ENCODE data around the gene GDI2. TPM values are rescaled to one million over a fixed set of nuclear protein-coding genes. Genes with fewer than 3 reads are reported as not detected.

GDI2 gene
- total RNA-seq, 4 donors from 2014 or later, result 194 to 233 (median 210) TPM

GRCh38 chr10:5816170-5816569 lies 2.9 kb upstream of the GDI2 start:
- intact Hi-C loops (cut with DNase I), result no loop called here
- no peaks in the 10 kb centered on the region for H3K9me3 ChIP-seq
- no peak overlapping the region for H3K27ac ChIP-seq (replicated peaks in 1 of 4)
- TF ChIP-seq POLR2AphosphoS5 (IDR thresholded peaks at IDR 0.05) (no peak), EP300 (IDR thresholded peaks at IDR 0.05) (no peak), POLR2A (IDR thresholded peaks at IDR 0.05; ENCODE audit: low read depth) (no peak), CTCF (IDR thresholded peaks at IDR 0.05) (no peak)
- DNase-seq (ENCODE audit: extremely low spot score), result no peak
- peaks cover 16 to 23% (median 22%) of the 10 kb centered on the region in 4 donors for H3K4me1 ChIP-seq
- H3K4me3 ChIP-seq, result no peak overlapping the region
- H3K27me3 ChIP-seq, result no peaks in the 10 kb centered on the region
- no peaks in the 10 kb centered on the region for H3K36me3 ChIP-seq

DNA sequence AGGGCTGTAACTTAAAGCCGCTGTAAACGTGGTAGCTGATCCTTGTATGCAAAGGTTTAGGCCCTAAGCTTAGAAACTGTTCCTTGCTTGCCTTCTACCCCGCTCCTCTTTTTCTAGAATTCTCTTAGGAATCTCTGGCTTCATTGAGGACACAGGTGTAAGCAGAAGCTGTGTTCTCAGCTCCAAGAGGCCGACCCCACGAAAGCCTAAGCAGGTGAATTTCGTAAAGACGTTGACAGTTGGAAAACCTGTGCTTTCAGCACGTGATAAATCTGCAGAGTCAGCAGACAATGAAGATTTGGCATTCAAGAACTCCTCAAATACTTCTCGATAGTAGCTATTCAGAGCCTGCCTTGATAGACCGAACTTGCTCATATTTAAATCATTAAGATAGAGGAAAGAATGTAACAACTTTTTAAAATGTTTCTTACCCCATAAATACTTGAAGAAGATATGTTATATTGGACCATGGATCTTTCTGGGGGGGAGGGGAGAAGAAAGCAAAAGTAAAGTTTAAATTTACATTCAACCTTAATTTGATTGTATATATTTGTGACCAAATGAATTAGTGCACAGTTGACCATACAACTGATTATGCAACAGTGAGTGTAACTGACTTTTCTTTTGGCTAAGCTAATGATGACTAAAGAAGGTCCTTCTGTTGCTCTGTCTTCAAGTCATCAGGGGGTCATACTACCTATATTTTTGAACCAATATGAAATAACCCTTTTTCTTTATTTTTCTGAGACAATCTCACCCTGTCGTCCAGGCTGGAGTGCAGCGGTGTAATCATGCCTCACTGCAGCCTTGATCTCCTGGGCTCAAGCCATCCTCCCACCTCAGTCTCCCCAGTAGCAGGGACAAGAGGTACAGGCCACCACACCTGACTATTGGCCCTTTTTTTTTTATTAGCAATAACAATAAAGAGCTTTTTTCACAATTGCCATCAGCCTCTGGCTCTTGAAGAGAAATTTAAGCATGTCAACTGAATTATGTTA lies 1.2 kb upstream of the GDI2 start:
- Histone ChIP-seq H3K9me3 (no peaks in the 10 kb centered on the region), H3K27me3 (no peaks in the 10 kb centered on the region), H3K27ac (replicated peaks in 1 of 4) (peak overlapping the region; percentile 98 to 99 (median 98)), H3K36me3 (no peaks in the 10 kb centered on the region), H3K4me1 (peaks cover 32 to 41% (median 39%) of the 10 kb centered on the region in 4 donors), H3K4me3 (peak overlapping the region; percentile 81 to 100 (median 96))
- no peak for TF ChIP-seq CTCF (IDR thresholded peaks at IDR 0.05)
- TF ChIP-seq EP300 (IDR thresholded peaks at IDR 0.05), result no peak
- no peak for TF ChIP-seq POLR2AphosphoS5 (IDR thresholded peaks at IDR 0.05)
- no peak for TF ChIP-seq POLR2A (IDR thresholded peaks at IDR 0.05; ENCODE audit: low read depth)
- intact Hi-C loops (cut with DNase I), result loop anchor here (5.0 kb wide), 4 partner anchors 37 to 127 kb away; partner anchors contain the start of gene FBH1
- DNase-seq (ENCODE audit: extremely low spot score), result no peak
- WGBS, result 30% methylated on average over 11 of the region's 12 CpGs

DNA sequence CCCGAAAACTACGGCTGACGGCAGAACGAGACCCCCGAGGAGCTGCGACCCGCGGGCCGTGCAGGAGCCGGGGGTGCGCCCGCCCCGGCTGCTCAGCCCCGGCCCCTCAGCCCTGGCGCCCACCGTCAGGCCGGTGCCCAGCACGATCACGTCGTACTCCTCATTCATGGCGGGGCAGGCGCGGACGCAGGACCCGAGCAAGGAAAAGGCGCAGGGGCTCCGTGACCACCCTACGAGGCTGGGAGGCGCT lies 218 bp downstream of the GDI2 start:
- Histone ChIP-seq H3K27me3 (no peaks in the 10 kb centered on the region), H3K4me1 (peaks cover 34 to 54% (median 51%) of the 10 kb centered on the region in 4 donors), H3K4me3 (peak overlapping the region; percentile 81 to 100 (median 96)), H3K9me3 (no peaks in the 10 kb centered on the region), H3K36me3 (no peaks in the 10 kb centered on the region), H3K27ac (replicated peaks in 1 of 4) (peak overlapping the region; percentile 98 to 99 (median 98))
- DNase-seq (ENCODE audit: extremely low spot score), result no peak
- no peak for TF ChIP-seq POLR2A (IDR thresholded peaks at IDR 0.05; ENCODE audit: low read depth)
- TF ChIP-seq POLR2AphosphoS5 (IDR thresholded peaks at IDR 0.05), result no peak
- no peak for TF ChIP-seq EP300 (IDR thresholded peaks at IDR 0.05)
- no peak for TF ChIP-seq CTCF (IDR thresholded peaks at IDR 0.05)
- intact Hi-C loops (cut with DNase I), result loop anchor here (5.0 kb wide), 4 partner anchors 36 to 126 kb away; partner anchors contain the start of gene FBH1
- WGBS, result 1% methylated on average over 14 of the region's 29 CpGs

GRCh38 chr10:5812283-5813090 lies 747 bp downstream of the GDI2 start:
- H3K4me1 ChIP-seq, result peaks cover 39 to 59% (median 56%) of the 10 kb centered on the region in 4 donors
- no peak for DNase-seq (ENCODE audit: extremely low spot score)

More at GRCh38 chr10:5812283-5813090, 747 bp downstream of the GDI2 start:
- TF ChIP-seq EP300 (IDR thresholded peaks at IDR 0.05) (no peak), POLR2AphosphoS5 (IDR thresholded peaks at IDR 0.05) (peak in 1 of 2 donors; percentile 14), CTCF (IDR thresholded peaks at IDR 0.05) (peak in 1 of 3 experiments; percentile 10), POLR2A (IDR thresholded peaks at IDR 0.05; ENCODE audit: low read depth) (no peak)
- intact Hi-C loops (cut with DNase I), result loop anchor here (5.0 kb wide), 4 partner anchors 35 to 125 kb away; partner anchors contain the start of gene FBH1
- Histone ChIP-seq H3K4me3 (peak overlapping the region; percentile 81 to 100 (median 96)), H3K27ac (replicated peaks in 1 of 4) (peak overlapping the region; percentile 98 to 99 (median 98)), H3K36me3 (no peaks in the 10 kb centered on the region), H3K27me3 (no peaks in the 10 kb centered on the region), H3K9me3 (no peaks in the 10 kb centered on the region)
- WGBS, result 0% methylated on average over 16 of the region's 49 CpGs

All from esophagus muscularis mucosa (tissue), 4 donors.